Astrocyte (in vitro differentiated cells and primary cell): ENCODE measurements around the gene TIMELESS. TPM values are rescaled to one million over a fixed set of nuclear protein-coding genes. Genes with fewer than 3 reads are reported as not detected.
A peak's percentile ranks its signal among the peaks of the same experiment; 100 is the strongest.
"Not testable (repeated sequence)": the region's sequence is repeated elsewhere in the genome, so short reads cannot be mapped to it uniquely, and the experiment has no call there.

Experiments used
- DNase-seq: peaks from one replicate; pipeline ENCODE4 v3.0.0-alpha.2; 2010; ENCODE audit warnings: low read depth
- FAIRE-seq: peaks from 2 replicates; lab custom pipeline; 2011; peaks lifted over from hg19 to GRCh38; lab: Jason Lieb, UNC
- H2AFZ ChIP-seq: 2 replicates; pipeline ENCODE4 v1.6.0; 2012; ENCODE audit warnings: low read depth, low read length, inconsistent platforms
- H3K27ac ChIP-seq: 2 replicates; pipeline ENCODE4 v1.5.1; 2011; ENCODE audit warnings: low read depth, low read length, inconsistent platforms
- H3K27me3 ChIP-seq: 2 replicates; pipeline ENCODE4 v1.6.0; 2011; ENCODE audit warnings: low read length, inconsistent platforms; ENCODE audit not compliant: insufficient read depth
- H3K36me3 ChIP-seq: 2 replicates; pipeline ENCODE4 v1.5.1; 2011; ENCODE audit warnings: low read length, inconsistent platforms; ENCODE audit not compliant: insufficient read depth
- H3K4me1 ChIP-seq: 2 replicates; pipeline ENCODE4 v1.5.1; 2011; ENCODE audit warnings: low read length, inconsistent platforms; ENCODE audit not compliant: insufficient read depth
- H3K4me2 ChIP-seq: 2 replicates; pipeline ENCODE4 v1.6.0; 2012; ENCODE audit warnings: low read length, inconsistent platforms
- H3K4me3 ChIP-seq: 2 replicates; pipeline ENCODE4 v1.5.1; 2011; ENCODE audit warnings: low read depth, mild to moderate bottlenecking, low read length, inconsistent platforms; ENCODE audit not compliant: insufficient read depth
- H3K79me2 ChIP-seq: 2 replicates; pipeline ENCODE4 v1.6.0; 2012; ENCODE audit warnings: mild to moderate bottlenecking, low read length, inconsistent platforms; ENCODE audit not compliant: insufficient read depth
- H3K9ac ChIP-seq: 2 replicates; pipeline ENCODE4 v1.6.0; 2012; ENCODE audit warnings: mild to moderate bottlenecking, low read length, inconsistent platforms
- H3K9me3 ChIP-seq: 2 replicates; pipeline ENCODE4 v1.5.1; 2012; ENCODE audit warnings: low read depth, mild to moderate bottlenecking, low read length, inconsistent platforms; ENCODE audit not compliant: insufficient read depth
- H4K20me1 ChIP-seq: 2 replicates; pipeline ENCODE4 v1.6.0; 2012; ENCODE audit warnings: low read length, inconsistent platforms; ENCODE audit not compliant: insufficient read depth
- H3K27ac Mint-ChIP-seq: one replicate; pipeline ENCODE4 v1.8.0; 2021; ENCODE audit warnings: mild to moderate bottlenecking, mixed read lengths; ENCODE audit not compliant: unreplicated experiment
- H3K27me3 Mint-ChIP-seq: one replicate; pipeline ENCODE4 v1.8.0; 2021; ENCODE audit warnings: low read depth, mixed read lengths; ENCODE audit not compliant: unreplicated experiment
- H3K36me3 Mint-ChIP-seq: one replicate; pipeline ENCODE4 v1.8.0; 2021; ENCODE audit warnings: low read depth, mixed read lengths; ENCODE audit not compliant: unreplicated experiment
- H3K4me1 Mint-ChIP-seq: one replicate; pipeline ENCODE4 v1.8.0; 2021; ENCODE audit warnings: low read depth, mixed read lengths; ENCODE audit not compliant: unreplicated experiment
- H3K4me3 Mint-ChIP-seq: one replicate; pipeline ENCODE4 v1.8.0; 2021; ENCODE audit warnings: mild to moderate bottlenecking, moderate library complexity, mixed read lengths; ENCODE audit not compliant: unreplicated experiment
- H3K9me3 Mint-ChIP-seq: one replicate; pipeline ENCODE4 v1.8.0; 2021; ENCODE audit warnings: mild to moderate bottlenecking, mixed read lengths; ENCODE audit not compliant: unreplicated experiment
- CTCF ChIP-seq: IDR thresholded peaks from 2 replicates; pipeline ENCODE4 v1.5.1; 2011; ENCODE audit warnings: low read depth, mild to moderate bottlenecking, inconsistent platforms, low read length, moderate library complexity; ENCODE audit not compliant: insufficient read depth
- total RNA-seq: library from RNA; stranded (reverse); gene quantifications from 2 replicates; pipeline ENCODE4 v1.2.1, GENCODE V29; 2021

TIMELESS gene
- total RNA-seq, 1 donor from 2014 or later: 8.5 TPM

GRCh38 chr12:56496704-56497103 is 47.5 kb upstream of the TIMELESS start:
- H3K27me3 ChIP-seq, H3K36me3 Mint-ChIP-seq, DNase-seq, H3K27ac ChIP-seq, H4K20me1 ChIP-seq, H3K4me3 Mint-ChIP-seq, H3K9me3 Mint-ChIP-seq, FAIRE-seq, H3K4me3 ChIP-seq, H2AFZ ChIP-seq, H3K4me2 ChIP-seq, H3K4me1 ChIP-seq, H3K36me3 ChIP-seq, H3K9me3 ChIP-seq, H3K79me2 ChIP-seq, H3K9ac ChIP-seq, H3K4me1 Mint-ChIP-seq, H3K27ac Mint-ChIP-seq: not testable (repeated sequence)
- H3K27me3 Mint-ChIP-seq: peaks cover 21% of the 10 kb centered on the region
- TF ChIP-seq CTCF: peak; percentile 13

GRCh38 chr12:56494481-56494880 is 45.3 kb upstream of the TIMELESS start:
- not testable (repeated sequence) for H3K9me3 ChIP-seq, H3K4me3 ChIP-seq, H3K79me2 ChIP-seq, H3K36me3 Mint-ChIP-seq, H3K27ac Mint-ChIP-seq, H3K36me3 ChIP-seq, FAIRE-seq, H3K4me1 Mint-ChIP-seq, H3K9me3 Mint-ChIP-seq, H3K4me3 Mint-ChIP-seq, H3K4me1 ChIP-seq, H3K9ac ChIP-seq, H3K27ac ChIP-seq, H2AFZ ChIP-seq, DNase-seq, H3K4me2 ChIP-seq, H4K20me1 ChIP-seq
- peaks cover 33% of the 10 kb centered on the region for H3K27me3 Mint-ChIP-seq
- H3K27me3 ChIP-seq: peaks cover 18% of the 10 kb centered on the region

- H3K27ac Mint-ChIP-seq, H4K20me1 ChIP-seq, H3K4me3 ChIP-seq, H3K9ac ChIP-seq, H3K9me3 ChIP-seq, H3K9me3 Mint-ChIP-seq, H3K4me3 Mint-ChIP-seq, H3K4me1 Mint-ChIP-seq, FAIRE-seq, H2AFZ ChIP-seq, H3K27ac ChIP-seq, H3K36me3 ChIP-seq, H3K79me2 ChIP-seq, H3K4me1 ChIP-seq, H3K36me3 Mint-ChIP-seq, DNase-seq, H3K4me2 ChIP-seq: not testable (repeated sequence)
- peaks cover 35% of the 10 kb centered on the region for H3K27me3 Mint-ChIP-seq
- H3K27me3 ChIP-seq: peaks cover 20% of the 10 kb centered on the region
These were observed 44.8 kb upstream of the TIMELESS start for GRCh38 chr12:56494106-56494415.

- not testable (repeated sequence) for H2AFZ ChIP-seq, H3K4me1 ChIP-seq, H3K4me3 ChIP-seq, H3K9me3 ChIP-seq, H3K79me2 ChIP-seq, H3K27ac Mint-ChIP-seq, H3K9ac ChIP-seq, H3K4me3 Mint-ChIP-seq, H3K9me3 Mint-ChIP-seq, FAIRE-seq, H4K20me1 ChIP-seq, H3K36me3 Mint-ChIP-seq, H3K4me2 ChIP-seq, H3K4me1 Mint-ChIP-seq, DNase-seq, H3K36me3 ChIP-seq, H3K27ac ChIP-seq
- peaks cover 35% of the 10 kb centered on the region for H3K27me3 Mint-ChIP-seq
- peaks cover 24% of the 10 kb centered on the region for H3K27me3 ChIP-seq
These were observed 44.3 kb upstream of the TIMELESS start for GRCh38 chr12:56493409-56494105.
